Esophagus mucosa (tissue), 1 donor: Measurements from ENCODE around the gene TTC1. TPM values are rescaled to one million over a fixed set of nuclear protein-coding genes. Genes with fewer than 3 reads are reported as not detected.
"Not testable (repeated sequence)": the region's sequence is repeated elsewhere in the genome, so short reads cannot be mapped to it uniquely, and the experiment has no call there.

Experiments used
- ATAC-seq: fragments of 200-7000 bp; cut with Tn5 transposase; one replicate; pipeline ENCODE4 v1.9.1; 2020
- total RNA-seq: library from RNA; stranded (reverse); gene quantifications from one replicate; pipeline ENCODE4 v1.2.4, GENCODE V29; 2023
- donor health status: DM: yes; HTN: yes; CAD: no.

The TTC1 gene
- total RNA-seq, 1 donor from 2014 or later, result 37.0 TPM

GRCh38 chr5:160042671-160043070 is 33.7 kb downstream of the TTC1 start:
- no peak for ATAC-seq

- ATAC-seq, result no peak
Measured at GRCh38 chr5:160044391-160044804, 35.5 kb downstream of the TTC1 start.

- ATAC-seq, result no peak
Measured at GRCh38 chr5:160044967-160045366, 36.0 kb downstream of the TTC1 start.

- no peak for ATAC-seq
Measured at GRCh38 chr5:160047423-160047822, 38.5 kb downstream of the TTC1 start.

- no peak for ATAC-seq
Measured at GRCh38 chr5:160048131-160048530, 39.2 kb downstream of the TTC1 start.

- no peak for ATAC-seq
Measured at GRCh38 chr5:160049099-160049498, 40.2 kb downstream of the TTC1 start.

GRCh38 chr5:160054047-160054446 is 45.1 kb downstream of the TTC1 start:
- no peak for ATAC-seq

GRCh38 chr5:160054831-160055230 is 45.9 kb downstream of the TTC1 start:
- ATAC-seq, result peak; percentile 67

- ATAC-seq, result no peak
Measured at GRCh38 chr5:160057256-160057655, 48.3 kb downstream of the TTC1 start.

GRCh38 chr5:160060001-160060400 is 51.1 kb downstream of the TTC1 start:
- no peak for ATAC-seq

- no peak for ATAC-seq
Measured at GRCh38 chr5:160061770-160062169, 52.8 kb downstream of the TTC1 start.

- no peak for ATAC-seq
Measured at GRCh38 chr5:160064417-160064810, 55.5 kb downstream of the TTC1 start.

GRCh38 chr5:160064995-160065614 is 56.2 kb downstream of the TTC1 start:
- peak; percentile 95 for ATAC-seq

GRCh38 chr5:160069120-160069519 is 60.2 kb downstream of the TTC1 start:
- not testable (repeated sequence) for ATAC-seq

GRCh38 chr5:160071516-160071915 is 62.6 kb downstream of the TTC1 start:
- ATAC-seq, result no peak

- ATAC-seq, result no peak
Measured at GRCh38 chr5:160071916-160072315, 63.0 kb downstream of the TTC1 start.

- ATAC-seq, result no peak
Measured at GRCh38 chr5:160075073-160075472, 66.1 kb downstream of the TTC1 start.

- no peak for ATAC-seq
Measured at GRCh38 chr5:160076997-160077396, 68.1 kb downstream of the TTC1 start.

GRCh38 chr5:160079753-160080152 is 70.8 kb downstream of the TTC1 start:
- no peak for ATAC-seq

- no peak for ATAC-seq
Measured at GRCh38 chr5:160081495-160081894, 72.6 kb downstream of the TTC1 start.

GRCh38 chr5:160082614-160083500 is 73.9 kb downstream of the TTC1 start:
- no peak for ATAC-seq

- ATAC-seq, result no peak
Measured at GRCh38 chr5:160083501-160083900, 74.6 kb downstream of the TTC1 start.

GRCh38 chr5:160084144-160084543 is 75.2 kb downstream of the TTC1 start:
- no peak for ATAC-seq

- ATAC-seq, result no peak
Measured at GRCh38 chr5:160087199-160087598, 78.3 kb downstream of the TTC1 start.
